Natural killer cell (primary cell): ENCODE measurements around the gene GPC5. TPM values are rescaled to one million over a fixed set of nuclear protein-coding genes. Genes with fewer than 3 reads are reported as not detected.

Source experiments
- ATAC-seq, 3 donors: fragments of 150-1000 bp in 2 of 3; fragments of 200-7000 bp in 1 of 3; cut with Tn5 transposase; 1 replicate in 1 of 3; 2 replicates in 2 of 3; pipeline ENCODE4 v1.10.0; 2021; ENCODE audit warnings: mild to moderate bottlenecking in 2 of 3, moderate library complexity in 2 of 3
- DNase-seq, 2 donors: peaks; one replicate each; pipeline versions ENCODE4 v3.0.0 to v3.0.0-alpha.2; 2013 to 2021; ENCODE audit warnings: mixed read lengths in 1 of 2
- H3K27ac ChIP-seq: one replicate; pipeline ENCODE4 v1.5.1; 2013; ENCODE audit warnings: mild to moderate bottlenecking, low read length
- H3K27me3 ChIP-seq: one replicate; pipeline ENCODE4 v1.6.1; 2013; ENCODE audit warnings: low read length; ENCODE audit not compliant: control insufficient read depth, insufficient read depth
- H3K36me3 ChIP-seq: one replicate; pipeline ENCODE4 v1.6.1; 2013; ENCODE audit warnings: low read length; ENCODE audit not compliant: control insufficient read depth, insufficient read depth
- H3K4me1 ChIP-seq: one replicate; pipeline ENCODE4 v1.6.1; 2013; ENCODE audit warnings: low read length; ENCODE audit not compliant: control insufficient read depth, insufficient read depth
- H3K4me3 ChIP-seq: one replicate; pipeline ENCODE4 v1.5.1; 2013; ENCODE audit warnings: low read length
- H3K9me3 ChIP-seq: one replicate; pipeline ENCODE4 v1.6.1; 2013; ENCODE audit warnings: low read length; ENCODE audit not compliant: control insufficient read depth, insufficient read depth
- H3K27ac Mint-ChIP-seq, 2 donors: one replicate each; pipeline ENCODE4 v1.8.0; 2022; ENCODE audit warnings: mild to moderate bottlenecking in 2 of 2, mixed read lengths in 2 of 2, moderate library complexity in 1 of 2
- H3K27me3 Mint-ChIP-seq, 2 donors: one replicate each; pipeline ENCODE4 v1.8.0; 2022; ENCODE audit warnings: low read depth in 2 of 2, mixed read lengths in 2 of 2
- H3K36me3 Mint-ChIP-seq: one replicate; pipeline ENCODE4 v1.8.0; 2022; ENCODE audit warnings: mixed read lengths
- H3K4me1 Mint-ChIP-seq, 2 donors: one replicate each; pipeline ENCODE4 v1.8.0; 2022; ENCODE audit warnings: mixed read lengths in 2 of 2
- H3K4me3 Mint-ChIP-seq: one replicate; pipeline ENCODE4 v1.8.0; 2022; ENCODE audit warnings: mild to moderate bottlenecking, moderate library complexity, mixed read lengths
- H3K9me3 Mint-ChIP-seq, 2 donors: one replicate each; pipeline ENCODE4 v1.8.0; 2022; ENCODE audit warnings: mixed read lengths in 2 of 2
- CTCF ChIP-seq: fragments of 200-600 bp; IDR thresholded peaks from one replicate; pipeline ENCODE4 v1.8.0; 2022; ENCODE audit warnings: antibody characterized with exemption
- WGBS: methylation state at CpG from one replicate; pipeline ENCODE4 v1.1.7; 2013; ENCODE audit warnings: missing lambda C conversion rate; ENCODE audit not compliant: insufficient coverage; 5-methylcytosine and 5-hydroxymethylcytosine counted together
- intact Hi-C: fragments of 100-400 bp; cut with micrococcal nuclease; formaldehyde crosslinking; loops from one replicate; pipeline ENCODE4 v1.14.2; 2022
- total RNA-seq, 4 donors: library from RNA; stranded (reverse); fragments of 120-200 nt in 1 of 4; gene quantifications; one replicate each; pipeline versions ENCODE4 v1.2.3 to v1.2.4, GENCODE V29; 2013 to 2022

GPC5 gene
- total RNA-seq, 3 donors from 2014 or later (not counting 1 experiment from before 2014, with no cell fraction given): not detected

- DNase-seq (no peak), ATAC-seq (no peak)
- Mint-ChIP-seq H3K36me3 (no peaks in the 10 kb centered on the region), H3K4me3 (no peak overlapping the region), H3K27ac (no peak overlapping the region), H3K9me3 (peaks cover 0 to 5% of the 10 kb centered on the region in 2 donors), H3K27me3 (no peaks in the 10 kb centered on the region), H3K4me1 (no peaks in the 10 kb centered on the region)
- no peaks in the 10 kb centered on the region for H3K27me3 ChIP-seq
- intact Hi-C loops: no loop called here
- H3K27ac ChIP-seq: no peak overlapping the region
- H3K36me3 ChIP-seq: no peaks in the 10 kb centered on the region
- no peaks in the 10 kb centered on the region for H3K9me3 ChIP-seq
- TF ChIP-seq CTCF: no peak
- WGBS: 93% methylated on average over 2 of the region's 2 CpGs
- H3K4me3 ChIP-seq: no peak overlapping the region
- H3K4me1 ChIP-seq: no peaks in the 10 kb centered on the region
Measured at GRCh38 chr13:91649456-91649855, 251.0 kb downstream of the GPC5 start.

- H3K4me1 ChIP-seq: no peaks in the 10 kb centered on the region
- WGBS: 77% methylated on average over 9 of the region's 10 CpGs
- intact Hi-C loops: no loop called here
- DNase-seq: no peak
- no peaks in the 10 kb centered on the region for H3K9me3 ChIP-seq
- H3K4me3 ChIP-seq: no peak overlapping the region
- no peak overlapping the region for H3K4me3 Mint-ChIP-seq
- no peaks in the 10 kb centered on the region for H3K27me3 ChIP-seq
- H3K27ac Mint-ChIP-seq: no peak overlapping the region
- H3K4me1 Mint-ChIP-seq: no peaks in the 10 kb centered on the region
- H3K36me3 ChIP-seq: no peaks in the 10 kb centered on the region
- H3K36me3 Mint-ChIP-seq: no peaks in the 10 kb centered on the region
- H3K27ac ChIP-seq: no peak overlapping the region
- TF ChIP-seq CTCF: no peak
- no peak for ATAC-seq
- H3K27me3 Mint-ChIP-seq: no peaks in the 10 kb centered on the region
- peaks cover 4 to 8% of the 10 kb centered on the region in 2 donors for H3K9me3 Mint-ChIP-seq
Measured at GRCh38 chr13:91652404-91653301, 254.2 kb downstream of the GPC5 start.

- Mint-ChIP-seq H3K4me3 (no peak overlapping the region), H3K36me3 (no peaks in the 10 kb centered on the region), H3K27me3 (no peaks in the 10 kb centered on the region), H3K4me1 (no peaks in the 10 kb centered on the region), H3K27ac (no peak overlapping the region), H3K9me3 (peaks cover 4 to 8% of the 10 kb centered on the region in 2 donors)
- DNase-seq: no peak
- no peaks in the 10 kb centered on the region for H3K9me3 ChIP-seq
- H3K27ac ChIP-seq: no peak overlapping the region
- H3K36me3 ChIP-seq: no peaks in the 10 kb centered on the region
- 94% methylated on average over 4 of the region's 4 CpGs for WGBS
- intact Hi-C loops: no loop called here
- TF ChIP-seq CTCF: no peak
- no peaks in the 10 kb centered on the region for H3K4me1 ChIP-seq
- H3K27me3 ChIP-seq: no peaks in the 10 kb centered on the region
- no peak for ATAC-seq
- H3K4me3 ChIP-seq: no peak overlapping the region
Measured at GRCh38 chr13:91655731-91656130, 257.3 kb downstream of the GPC5 start.

GRCh38 chr13:91657283-91657682 lies 258.9 kb downstream of the GPC5 start:
- Mint-ChIP-seq H3K4me3 (no peak overlapping the region), H3K27ac (no peak overlapping the region), H3K27me3 (no peaks in the 10 kb centered on the region), H3K4me1 (no peaks in the 10 kb centered on the region), H3K9me3 (peaks cover 10 to 12% of the 10 kb centered on the region in 2 donors), H3K36me3 (no peaks in the 10 kb centered on the region)
- H3K36me3 ChIP-seq: no peaks in the 10 kb centered on the region
- no peaks in the 10 kb centered on the region for H3K4me1 ChIP-seq
- H3K4me3 ChIP-seq: no peak overlapping the region
- DNase-seq: no peak
- no peaks in the 10 kb centered on the region for H3K9me3 ChIP-seq
- H3K27ac ChIP-seq: no peak overlapping the region
- no peak for TF ChIP-seq CTCF
- no peaks in the 10 kb centered on the region for H3K27me3 ChIP-seq
- WGBS: no CpG with 5 or more reads among the region's 2 CpGs
- intact Hi-C loops: no loop called here
- ATAC-seq: no peak
